Panc1 (cell line): ENCODE results near the gene PHF24. TPM values are rescaled to one million over a fixed set of nuclear protein-coding genes. Genes with fewer than 3 reads are reported as not detected.

ENCODE experiments used
- ATAC-seq: fragments of 200-7000 bp; cut with Tn5 transposase; 2 replicates; pipeline ENCODE4 v1.9.1; 2020; ENCODE audit warnings: mild to moderate bottlenecking, moderate library complexity
- BruUV-seq: library from RNA; stranded (reverse); fragments of 400-500 nt; replicated peaks from 2 replicates; lab custom pipeline; 2021; lab: Mats Ljungman, UMichigan
- CTCF ChIA-PET: fragments of 300-600 bp; sonication (Branson Sonifier 250); formaldehyde crosslinking; loops from one replicate; lab custom pipeline; 2022; ENCODE audit warnings: antibody characterized with exemption; lab: Charles Lee
- POLR2A ChIA-PET: fragments of 300-600 bp; sonication (Branson Sonifier 250); formaldehyde crosslinking; loops from one replicate; lab custom pipeline; 2022; ENCODE audit warnings: antibody characterized with exemption; lab: Charles Lee
- DNase-seq: peaks from one replicate; pipeline ENCODE4 v3.0.0-alpha.2; 2010; ENCODE audit warnings: low read depth, low spot score
- H3K27ac ChIP-seq: 2 replicates; pipeline ENCODE4 v1.5.1; 2011; ENCODE audit warnings: mild to moderate bottlenecking, low read length, inconsistent platforms
- H3K27me3 ChIP-seq: fragments of 200-500 bp; sonication (Bioruptor generic); 2 replicates; pipeline ENCODE4 v1.6.0; 2014; ENCODE audit warnings: low read length, inconsistent platforms; ENCODE audit not compliant: control insufficient read depth, insufficient read depth
- H3K36me3 ChIP-seq: fragments of 200-500 bp; sonication (Bioruptor generic); 2 replicates; pipeline ENCODE4 v1.5.1; 2014; ENCODE audit warnings: inconsistent platforms, mild to moderate bottlenecking, low read length, moderate library complexity; ENCODE audit not compliant: control insufficient read depth, insufficient read depth
- H3K4me1 ChIP-seq: 2 replicates; pipeline ENCODE4 v1.5.1; 2011; ENCODE audit warnings: inconsistent platforms, mild to moderate bottlenecking, low read length, moderate library complexity; ENCODE audit not compliant: control insufficient read depth, insufficient read depth
- H3K4me3 ChIP-seq, 2 experiments: 2 replicates each; pipeline ENCODE4 v1.5.1; 2011 to 2012; ENCODE audit warnings: low read depth in 2 of 2, low read length in 2 of 2, mild to moderate bottlenecking in 2 of 2, inconsistent platforms in 1 of 2, moderate library complexity in 1 of 2
- H3K9me3 ChIP-seq: fragments of 200-500 bp; sonication (Bioruptor generic); 2 replicates; pipeline ENCODE4 v1.5.1; 2014; ENCODE audit warnings: low read depth, mild to moderate bottlenecking, inconsistent platforms, low read length, moderate library complexity; ENCODE audit not compliant: control insufficient read depth, insufficient read depth
- CTCF ChIP-seq: fragments of 450-650 bp; IDR thresholded peaks from 2 replicates; pipeline ENCODE4 v1.5.1; 2017; ENCODE audit warnings: mild to moderate bottlenecking
- POLR2AphosphoS5 ChIP-seq: IDR thresholded peaks from 2 replicates; pipeline ENCODE4 v1.6.1; 2012; ENCODE audit warnings: mild to moderate bottlenecking, low read depth, low read length, moderate library complexity
- REST ChIP-seq, 2 experiments: IDR thresholded peaks; 2 replicates each; pipeline ENCODE4 v1.6.1; 2011 to 2012; ENCODE audit warnings: low read depth in 2 of 2, control low read depth in 1 of 2, low read length in 1 of 2, mild to moderate bottlenecking in 1 of 2, moderate library complexity in 1 of 2; ENCODE audit not compliant: insufficient read depth in 1 of 2
- SIN3A ChIP-seq: IDR thresholded peaks from 2 replicates; pipeline ENCODE4 v1.6.1; 2012; ENCODE audit warnings: low read depth, mild to moderate bottlenecking, low read length, moderate library complexity, borderline replicate concordance; ENCODE audit not compliant: insufficient read depth
- TCF7L2 ChIP-seq: IDR thresholded peaks from 2 replicates; pipeline ENCODE4 v1.6.1; 2011; ENCODE audit warnings: mild to moderate bottlenecking, low read depth, low read length, inconsistent platforms
- in situ Hi-C: cut with HindIII; loops from 2 replicates; pipeline ENCODE4 v1.10.0; 2016; ENCODE audit warnings: low sequenced_read_pairs, low pct_unique_long_range_greater_than_20kb
- intact Hi-C: fragments of 100-400 bp; cut with micrococcal nuclease; formaldehyde crosslinking; loops from one replicate; pipeline ENCODE4 v1.10.0; 2022; ENCODE audit not compliant: unreplicated experiment
- total RNA-seq: library from RNA; stranded (reverse); gene quantifications from one replicate; pipeline ENCODE4 v1.2.1, GENCODE V29; 2021; ENCODE audit not compliant: unreplicated experiment

PHF24 gene
- total RNA-seq, 1 experiment from 2014 or later = 0.08 TPM

GRCh38 chr9:34974664-34975063, 16.6 kb downstream of the PHF24 start:
- Histone ChIP-seq H3K36me3 (no peaks in the 10 kb centered on the region), H3K27ac (no peak overlapping the region), H3K27me3 (peaks cover 17% of the 10 kb centered on the region), H3K4me1 (no peaks in the 10 kb centered on the region), H3K4me3 (no peak overlapping the region), H3K9me3 (no peaks in the 10 kb centered on the region)
- in situ Hi-C loops = no loop called here
- DNase-seq = no peak
- no TSS peak for BruUV-seq
- ChIA-PET CTCF (no interaction called here), POLR2A (no interaction called here)
- TF ChIP-seq SIN3A = no peak
- no peak for TF ChIP-seq REST (IDR thresholded peaks at IDR 0.05; ENCODE audit: insufficient read depth in 1 of 2, low read depth in 2 of 2, low read length in 1 of 2)
- no peak for TF ChIP-seq CTCF
- no peak for TF ChIP-seq POLR2AphosphoS5
- no peak for TF ChIP-seq TCF7L2
- intact Hi-C loops = no loop called here
- ATAC-seq = no peak

GRCh38 chr9:34976441-34976840, 18.4 kb downstream of the PHF24 start:
- TF ChIP-seq CTCF (no peak), REST (IDR thresholded peaks at IDR 0.05; ENCODE audit: insufficient read depth in 1 of 2, low read depth in 2 of 2, low read length in 1 of 2) (no peak), POLR2AphosphoS5 (no peak), SIN3A (no peak), TCF7L2 (no peak)
- no peak overlapping the region for H3K4me3 ChIP-seq
- BruUV-seq = no TSS peak
- in situ Hi-C loops = no loop called here
- ChIA-PET POLR2A (no interaction called here), CTCF (no interaction called here)
- no peaks in the 10 kb centered on the region for H3K36me3 ChIP-seq
- peaks cover 13% of the 10 kb centered on the region for H3K27me3 ChIP-seq
- ATAC-seq (no peak), DNase-seq (no peak)
- H3K9me3 ChIP-seq = no peaks in the 10 kb centered on the region
- intact Hi-C loops = no loop called here
- no peaks in the 10 kb centered on the region for H3K4me1 ChIP-seq
- H3K27ac ChIP-seq = no peak overlapping the region
